Stimulated activated CD8-positive, alpha-beta memory T cell treated with anti-CD3 and anti-CD28 coated beads, Interleukin-7, amount 100 ng/mL, for 48 hours (primary cell): ENCODE data around the gene DEFB127.
"Not testable (repeated sequence)": the region's sequence is repeated elsewhere in the genome, so short reads cannot be mapped to it uniquely, and the experiment has no call there.

Experiments
- DNase-seq, 2 donors: peaks; one replicate each; pipeline ENCODE4 v3.0.0-alpha.2; 2020; ENCODE audit warnings: low read depth in 1 of 2; ENCODE audit errors: extremely low read depth in 1 of 2

DEFB127 gene, protein sequence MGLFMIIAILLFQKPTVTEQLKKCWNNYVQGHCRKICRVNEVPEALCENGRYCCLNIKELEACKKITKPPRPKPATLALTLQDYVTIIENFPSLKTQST

DNA sequence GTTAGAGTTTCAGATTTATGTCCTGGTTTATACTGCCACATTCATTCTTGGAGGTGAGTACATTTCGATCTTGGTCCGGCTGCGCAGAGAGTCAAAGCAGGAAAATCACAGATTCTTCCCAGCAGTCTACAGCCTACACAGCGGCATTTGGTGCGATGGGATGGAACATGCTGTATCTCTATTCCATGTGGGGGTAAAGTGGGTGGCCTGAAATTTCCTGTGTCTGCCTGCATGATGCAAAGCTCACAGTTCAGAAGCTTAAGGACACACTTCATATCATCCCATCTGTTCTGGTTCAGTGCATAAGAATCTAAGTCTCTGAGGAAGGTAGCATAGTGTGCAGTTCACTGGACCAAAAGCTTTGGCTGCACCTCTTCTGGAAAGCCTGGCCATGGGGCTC, at the start of gene DEFB127:
TSS of gene DEFB127 (plus strand) at position 301 of the 400 bp plus-strand sequence. CDS start at position 392, 91 bp downstream.
- no peak for DNase-seq

DNA sequence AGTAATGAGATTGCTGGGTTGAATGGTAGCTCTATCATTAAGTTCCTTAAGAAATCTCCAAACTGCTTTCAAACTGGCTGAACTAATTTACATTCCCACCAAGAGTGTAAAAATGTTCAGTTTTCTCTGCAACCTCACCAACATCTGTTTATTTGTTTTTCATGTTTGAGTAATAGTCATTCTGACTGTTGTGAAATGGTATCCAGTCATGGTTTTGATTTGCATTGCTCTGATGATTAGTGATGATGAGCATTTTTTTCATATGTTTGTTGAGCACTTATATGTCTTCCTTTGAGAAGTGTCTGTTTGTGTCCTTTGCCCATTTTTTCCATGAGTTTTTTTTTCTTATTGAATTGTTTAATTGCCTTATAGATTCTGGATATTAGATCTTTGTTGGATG, 44.9 kb upstream of the DEFB127 start:
- no peak for DNase-seq

DNA sequence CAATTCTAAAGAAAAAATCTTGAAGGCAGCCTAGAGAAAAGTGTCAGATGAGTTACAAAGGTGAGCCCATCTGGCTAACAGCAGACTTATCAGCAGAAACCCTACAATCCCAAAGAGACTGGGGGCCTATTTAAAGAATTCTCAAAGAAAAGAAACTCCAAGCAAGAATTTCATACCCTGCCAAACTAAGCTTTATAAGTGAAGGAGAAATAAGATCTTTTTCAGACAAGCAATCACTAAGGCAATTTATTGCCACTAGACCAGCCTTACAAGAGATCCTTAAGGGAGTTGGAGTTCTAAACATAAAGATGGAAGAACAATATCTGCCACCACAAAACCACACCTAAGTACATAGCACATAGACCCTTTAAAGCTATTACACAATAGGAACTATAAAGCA, 39.7 kb upstream of the DEFB127 start:
- no peak for DNase-seq

DNA sequence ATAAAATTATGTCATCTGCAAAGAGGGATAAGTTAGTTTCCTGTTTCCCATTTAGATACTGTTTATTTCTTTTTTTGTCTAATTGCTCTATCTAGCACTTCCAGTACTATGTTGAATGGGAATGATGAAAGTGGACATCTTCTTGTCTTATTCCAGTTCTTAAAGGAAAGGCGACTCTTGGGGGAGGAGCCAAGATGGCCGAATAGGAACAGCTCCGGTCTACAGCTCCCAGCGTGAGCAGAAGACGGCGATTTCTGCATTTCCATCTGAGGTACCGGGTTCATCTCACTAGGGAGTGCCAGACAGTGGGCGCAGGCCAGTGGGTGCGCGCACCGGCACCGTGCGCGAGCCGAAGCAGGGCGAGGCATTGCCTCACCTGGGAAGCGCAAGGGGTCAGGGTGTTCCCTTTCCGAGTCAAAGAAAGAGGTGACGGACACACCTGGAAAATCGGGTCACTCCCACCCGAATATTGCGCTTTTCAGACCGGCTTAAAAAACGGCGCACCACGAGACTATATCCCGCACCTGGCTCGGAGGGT, 27.4 kb upstream of the DEFB127 start:
- not testable (repeated sequence) for DNase-seq

DNA sequence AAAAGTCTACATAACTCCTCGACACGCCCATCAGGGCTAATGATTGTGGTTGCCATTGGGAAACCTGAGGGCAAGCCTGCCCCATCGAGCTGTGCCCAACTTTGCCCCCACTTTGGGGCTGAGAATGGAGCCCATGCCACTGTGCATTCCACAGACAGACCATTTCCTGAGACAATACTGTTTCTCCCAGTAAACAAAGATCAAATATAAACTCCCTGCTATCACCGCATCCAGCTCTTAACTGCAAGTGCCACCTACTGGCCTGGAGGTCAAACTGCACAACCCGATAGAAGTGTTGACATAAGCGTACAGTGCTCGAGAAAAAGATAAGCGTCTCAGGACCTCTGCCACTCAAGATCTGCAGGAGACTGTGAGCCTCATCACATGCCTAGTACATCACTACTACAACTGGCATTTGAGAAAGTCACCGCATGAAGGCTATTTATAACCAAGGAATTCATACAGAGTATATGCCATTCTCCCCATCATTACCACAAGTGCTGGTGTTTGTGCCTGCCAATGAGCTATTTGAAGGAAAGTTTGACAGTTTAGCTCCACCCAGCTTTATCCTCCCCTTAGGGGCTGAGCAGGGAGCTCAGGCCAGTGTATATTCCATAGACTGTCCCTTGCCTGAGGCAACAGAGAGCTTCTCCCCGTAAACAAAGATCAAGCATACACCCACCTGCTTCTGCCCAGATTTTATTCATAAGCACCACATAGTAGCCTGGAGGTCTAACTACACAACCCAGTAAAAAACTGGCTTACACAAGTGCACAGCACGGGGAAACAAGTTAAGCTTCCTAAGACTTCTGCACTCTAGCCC, 19.4 kb upstream of the DEFB127 start:
- DNase-seq = no peak

DNA sequence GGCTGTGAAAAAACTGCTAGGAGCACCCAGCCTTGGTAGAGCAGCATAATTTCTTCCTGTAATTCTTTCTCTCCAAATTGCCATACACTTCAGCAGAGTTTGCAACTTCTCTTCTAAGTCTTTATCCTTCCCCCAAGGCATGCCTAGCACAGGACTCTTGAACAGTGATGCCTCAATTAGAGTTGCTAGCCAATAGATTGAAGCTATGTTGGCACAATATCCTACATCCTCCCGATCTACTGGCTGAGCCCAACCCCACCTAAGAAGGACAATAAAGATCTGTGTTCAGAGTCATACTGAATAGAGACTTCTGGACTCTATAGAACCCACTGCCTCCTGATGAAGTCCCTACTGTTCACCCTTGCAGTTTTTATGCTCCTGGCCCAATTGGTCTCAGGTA, 15.0 kb upstream of the DEFB127 start, which contains the start of gene DEFB126:
TSS of gene DEFB126 (plus strand) at position 301 of the 400 bp plus-strand sequence. CDS start at position 340, 39 bp downstream.
- no peak for DNase-seq

DNA sequence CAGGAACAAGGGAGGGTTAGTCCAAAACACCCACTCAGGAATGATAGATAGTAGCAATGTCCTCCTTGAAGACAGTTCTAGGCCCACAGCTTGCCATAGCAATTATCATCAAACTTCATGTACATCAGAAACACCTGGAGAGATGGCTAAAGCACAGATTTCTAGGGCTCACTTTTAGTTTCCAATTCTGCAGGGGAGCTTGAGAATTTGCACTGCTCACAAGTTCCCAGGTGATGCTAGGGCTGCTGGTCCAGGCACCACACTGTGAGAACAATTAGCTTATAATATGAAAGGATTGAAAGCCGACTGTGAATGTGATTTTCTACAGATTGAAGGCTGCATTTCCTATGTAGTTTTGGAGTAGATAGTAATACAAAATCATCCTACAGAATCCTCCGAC, 11.4 kb upstream of the DEFB127 start:
- no peak for DNase-seq

DNA sequence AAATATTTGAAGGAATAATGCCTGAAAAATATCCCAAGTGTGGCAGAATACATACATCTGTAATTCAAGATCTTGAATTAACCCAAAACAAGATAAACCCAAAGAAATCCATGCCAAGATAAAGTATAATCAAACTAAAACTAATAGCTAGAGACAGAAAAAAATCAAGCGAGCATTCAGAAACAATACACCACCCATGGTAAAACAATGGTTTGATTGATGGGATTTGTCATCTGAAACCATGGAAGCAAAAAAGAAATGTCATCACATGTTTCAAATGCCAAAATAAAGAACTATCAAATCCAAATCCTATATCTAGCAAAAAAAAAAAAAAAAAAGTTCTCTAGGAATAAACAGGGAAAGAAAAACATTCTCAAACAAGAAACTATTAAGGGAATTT, 5.1 kb upstream of the DEFB127 start:
- no peak for DNase-seq

DNA sequence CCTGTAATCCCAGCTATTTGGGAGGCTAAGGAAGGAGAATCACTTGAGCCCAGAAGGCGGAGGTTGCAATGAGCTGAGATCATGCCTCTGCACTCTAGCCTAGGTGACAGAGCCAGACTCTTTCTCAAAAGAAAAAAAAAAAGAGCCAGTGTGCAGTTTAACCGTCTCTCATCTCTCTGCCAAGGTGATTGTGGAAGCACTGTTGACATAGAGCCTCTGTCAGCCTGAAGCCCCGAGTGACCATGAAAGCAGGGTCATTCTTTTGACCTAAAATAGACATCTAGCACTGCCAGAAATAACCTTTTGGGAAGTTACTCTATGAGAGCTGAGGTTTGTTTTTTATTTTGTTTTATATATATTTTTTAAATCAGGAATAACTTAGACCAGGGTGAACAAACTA, 7.4 kb downstream of the DEFB127 start:
- no peak for DNase-seq

DNA sequence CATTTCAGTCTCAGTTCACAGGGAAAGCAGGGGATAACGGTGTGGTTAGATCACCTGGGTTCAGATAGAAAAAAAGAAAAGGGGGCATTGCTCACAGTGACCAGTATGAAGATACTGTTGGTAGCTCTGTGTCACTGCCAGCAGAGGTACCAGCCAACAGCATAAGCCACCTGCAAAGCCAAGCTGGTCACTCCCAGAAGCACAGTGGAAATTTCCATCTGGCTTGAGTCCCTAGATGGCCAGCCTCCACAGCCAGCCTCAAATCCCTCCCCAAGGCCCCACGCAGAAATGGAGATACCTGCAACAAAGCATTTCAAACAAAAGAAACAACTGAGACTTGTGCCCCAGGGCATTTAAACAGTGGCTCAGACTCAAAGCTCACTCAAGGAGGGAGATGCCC, 11.6 kb downstream of the DEFB127 start:
- no peak for DNase-seq

DNA sequence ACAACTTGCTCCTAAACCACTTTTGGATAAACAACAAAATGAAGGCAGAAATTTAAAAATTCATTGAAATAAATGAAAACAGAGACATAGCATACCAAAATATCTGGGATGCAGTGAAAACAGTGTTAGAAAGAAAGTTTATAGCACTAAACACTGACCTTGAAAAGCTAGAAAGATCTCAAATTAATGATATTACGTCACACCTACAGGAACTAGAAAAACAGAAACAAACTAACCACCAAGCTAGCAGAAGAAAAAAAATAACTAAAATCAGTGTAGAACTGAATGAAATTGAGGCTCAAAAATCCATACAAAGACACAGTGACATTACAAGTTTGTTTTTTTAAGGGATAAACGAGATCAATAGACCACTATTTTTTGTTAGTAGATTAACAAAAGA, 27.0 kb downstream of the DEFB127 start:
- DNase-seq = no peak

DNA sequence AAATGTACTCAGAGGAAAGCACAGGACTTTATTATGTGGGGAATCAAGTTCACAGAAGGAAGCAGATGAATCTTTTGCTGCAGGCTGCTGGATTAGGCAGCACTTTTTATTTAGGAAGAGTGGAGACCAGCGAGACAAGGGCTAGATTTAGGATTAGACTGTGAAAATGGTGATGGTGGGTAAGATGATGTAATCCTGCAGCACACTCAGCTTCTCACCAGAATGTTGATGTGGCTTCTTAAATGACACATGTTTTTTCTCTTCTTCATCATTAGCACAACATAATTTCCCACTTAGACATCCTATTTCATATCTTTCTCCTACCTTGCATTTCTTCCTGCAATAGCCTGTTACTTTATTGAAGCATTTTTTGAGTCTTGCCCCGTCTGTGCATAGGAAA, 30.5 kb downstream of the DEFB127 start:
- no peak for DNase-seq

DNA sequence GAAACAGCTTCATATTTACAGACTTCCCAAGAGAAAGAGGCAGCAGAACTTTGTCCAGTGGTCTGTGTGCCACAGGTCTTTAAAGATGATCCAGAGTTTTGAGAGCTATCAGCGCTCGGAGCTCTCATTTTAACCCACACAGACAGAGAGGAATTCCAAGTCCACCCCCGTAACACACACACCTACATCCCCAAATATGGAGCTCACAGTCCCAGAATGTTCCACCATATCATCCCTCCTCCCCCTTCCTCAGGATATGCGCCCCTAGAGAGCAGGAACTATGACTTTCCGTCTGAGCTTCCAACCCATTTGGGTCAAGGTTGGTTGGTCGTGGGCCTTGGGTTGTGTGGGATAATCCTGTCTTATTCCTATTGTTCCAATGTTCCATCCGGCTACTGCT, 32.4 kb downstream of the DEFB127 start, which contains the start of gene DEFB128:
TSS of gene DEFB128 (minus strand) at position 101 of the 400 bp plus-strand sequence. CDS start at position 13, 88 bp downstream.
- no peak for DNase-seq

DNA sequence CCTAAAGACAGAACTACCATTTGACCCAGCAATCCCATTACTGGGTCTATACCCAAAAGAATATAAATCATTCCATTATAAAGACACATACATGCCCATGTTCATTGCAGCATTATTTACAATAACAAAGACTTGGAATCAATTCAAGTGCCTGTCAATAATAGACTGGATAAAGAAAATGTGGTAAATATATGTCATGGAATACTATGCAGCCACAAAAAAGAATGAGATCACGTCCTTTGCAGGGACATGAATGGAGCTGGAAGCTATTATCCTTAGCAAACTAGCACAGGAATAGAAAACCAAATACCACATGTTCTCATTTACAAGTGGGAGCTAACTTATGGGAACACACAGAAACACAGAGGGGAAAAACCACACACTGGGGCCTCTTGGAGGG, 41.0 kb downstream of the DEFB127 start:
- no peak for DNase-seq

DNA sequence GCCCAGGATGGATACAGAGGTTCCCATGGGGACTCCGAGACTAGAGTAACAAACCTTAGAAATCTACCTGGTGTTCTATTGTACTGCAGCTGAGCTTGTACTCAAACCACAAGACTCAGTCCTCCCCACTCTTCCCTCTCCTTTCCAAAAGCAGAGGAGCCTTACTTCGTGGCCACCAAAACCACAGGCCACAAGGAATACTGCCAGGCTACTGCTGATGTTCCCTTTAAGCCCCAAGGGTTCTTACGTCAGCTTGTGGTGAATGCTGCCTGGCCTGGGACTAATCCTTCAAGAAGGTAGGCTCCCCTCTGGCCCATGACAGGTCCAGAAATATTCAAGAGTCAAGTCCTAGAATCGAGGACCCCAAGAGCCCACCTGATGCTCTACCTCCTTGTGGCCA, 42.7 kb downstream of the DEFB127 start:
- no peak for DNase-seq

DNA sequence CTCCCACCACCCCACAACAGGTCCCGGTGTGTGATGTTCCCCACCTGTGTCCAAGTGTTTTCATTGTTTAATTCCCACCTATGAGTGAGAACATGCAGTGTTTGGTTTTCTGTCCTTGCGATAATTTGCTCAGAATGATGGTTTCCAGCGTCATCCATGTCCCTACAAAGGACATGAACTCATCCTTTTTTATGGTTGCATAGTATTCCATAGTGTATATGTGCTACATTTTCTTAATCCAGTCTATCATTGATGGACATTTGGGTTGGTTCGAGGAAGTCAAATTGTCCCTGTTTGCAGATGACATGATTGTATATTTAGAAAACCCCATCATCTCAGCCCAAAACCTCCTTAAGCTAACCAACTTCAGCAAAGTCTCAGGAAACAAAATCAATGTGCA, 46.4 kb downstream of the DEFB127 start:
- not testable (repeated sequence) for DNase-seq
